GM08714 (cell line): ENCODE results near the gene INO80C.

Source experiments
- H3K4me3 ChIP-seq: fragments of 200-500 bp; sonication (Bioruptor generic); 2 replicates; pipeline ENCODE4 v1.5.1; 2014; ENCODE audit warnings: mild to moderate bottlenecking, low read length, inconsistent platforms
- ZNF274 ChIP-seq: IDR thresholded peaks from 2 replicates; pipeline ENCODE4 v1.6.1; 2012; ENCODE audit warnings: mild to moderate bottlenecking, low read depth, low read length

Gene INO80C, protein sequence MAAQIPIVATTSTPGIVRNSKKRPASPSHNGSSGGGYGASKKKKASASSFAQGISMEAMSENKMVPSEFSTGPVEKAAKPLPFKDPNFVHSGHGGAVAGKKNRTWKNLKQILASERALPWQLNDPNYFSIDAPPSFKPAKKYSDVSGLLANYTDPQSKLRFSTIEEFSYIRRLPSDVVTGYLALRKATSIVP

DNA sequence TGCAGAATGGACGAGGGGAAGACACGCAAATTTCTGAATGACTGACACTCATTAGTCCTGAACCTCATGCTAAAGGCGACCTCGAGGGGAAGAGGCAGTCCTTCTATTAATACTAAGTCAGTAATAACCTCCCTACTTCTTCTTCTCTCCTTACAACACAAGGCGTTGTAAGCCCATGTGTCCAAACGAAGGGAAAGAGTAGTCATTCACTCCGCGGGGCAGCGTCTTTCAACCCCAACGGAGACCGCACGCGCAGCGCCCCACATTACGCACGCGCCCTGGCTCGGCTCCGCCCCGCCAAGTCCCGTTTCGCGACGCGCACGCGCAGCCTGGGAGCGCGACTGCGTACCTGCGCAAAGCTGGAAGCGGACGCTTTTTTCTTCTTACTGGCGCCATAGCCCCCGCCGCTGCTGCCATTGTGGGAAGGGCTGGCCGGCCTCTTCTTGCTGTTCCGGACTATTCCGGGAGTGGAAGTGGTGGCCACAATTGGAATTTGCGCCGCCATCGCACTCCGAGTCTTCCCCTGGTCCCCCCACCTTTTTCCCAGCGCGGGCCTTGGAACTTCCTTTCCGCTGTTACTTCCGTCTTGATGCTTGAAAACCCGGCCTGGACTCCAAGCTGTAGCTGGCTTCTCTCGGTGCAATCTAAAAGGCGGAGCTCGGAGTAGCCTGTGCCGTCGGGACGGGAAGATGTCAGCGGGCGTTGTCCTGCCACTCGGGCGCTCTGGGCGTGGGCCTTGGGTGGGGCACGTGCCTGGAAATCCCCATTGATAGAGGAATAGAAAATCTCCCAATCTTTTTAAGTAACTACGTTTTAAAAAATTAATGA lies at the start of gene INO80C:
INO80C (minus strand) TSS at position 591 of the 828 bp plus-strand sequence; CDS start at position 505, 86 bp downstream.
- no peak for TF ChIP-seq ZNF274
- peak within 1 kb of the TSS; percentile 64 for H3K4me3 ChIP-seq

DNA sequence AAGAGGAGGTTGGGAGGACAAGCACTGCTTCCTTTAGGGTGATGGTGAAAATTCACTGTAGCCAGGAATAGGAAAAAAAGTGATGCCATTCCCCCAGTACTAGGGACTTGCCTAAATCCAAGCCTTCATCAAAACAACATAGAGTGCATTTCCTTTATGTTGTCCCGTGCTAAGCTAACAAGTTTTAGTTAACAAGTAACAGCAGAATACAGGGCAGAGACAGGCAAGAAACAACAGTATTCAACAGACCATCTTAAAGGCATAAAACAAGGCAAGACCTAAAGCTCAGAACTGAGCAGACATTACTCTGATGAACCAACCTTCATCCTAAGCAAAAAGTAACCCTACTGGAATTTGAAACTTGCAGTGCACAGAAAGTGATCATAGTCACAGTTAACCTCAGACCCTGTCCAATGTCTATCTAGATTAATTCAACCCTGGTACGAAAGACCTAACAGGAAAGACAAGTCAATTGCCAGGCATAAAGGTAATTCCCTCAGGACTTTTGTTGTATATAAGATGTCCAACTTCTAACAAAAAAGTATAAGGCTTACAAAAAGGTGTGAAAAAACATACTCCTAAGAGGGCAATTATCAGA lies 49.3 kb upstream of the INO80C start:
- no peak for TF ChIP-seq ZNF274
- no peak overlapping the region for H3K4me3 ChIP-seq

DNA sequence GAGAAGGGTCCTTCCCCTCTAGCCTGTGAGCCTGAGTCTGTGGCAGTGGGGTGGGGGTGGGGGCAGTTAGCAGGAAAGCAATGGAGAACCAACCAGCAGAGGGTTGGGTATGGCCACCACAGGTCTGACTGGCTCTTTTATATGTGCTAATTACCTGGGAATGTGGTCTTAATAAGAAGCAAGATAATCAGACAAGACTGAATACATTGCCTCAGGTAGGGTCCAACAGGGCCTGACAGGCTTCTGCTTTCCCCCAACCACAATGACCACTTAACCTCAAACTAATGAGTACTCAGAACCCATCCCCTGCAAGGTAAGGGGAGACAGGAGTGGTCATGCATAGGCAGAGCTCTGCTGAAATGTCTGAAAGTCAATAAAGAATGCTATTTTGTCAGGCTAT lies 44.6 kb upstream of the INO80C start:
- no peak overlapping the region for H3K4me3 ChIP-seq
- no peak for TF ChIP-seq ZNF274

DNA sequence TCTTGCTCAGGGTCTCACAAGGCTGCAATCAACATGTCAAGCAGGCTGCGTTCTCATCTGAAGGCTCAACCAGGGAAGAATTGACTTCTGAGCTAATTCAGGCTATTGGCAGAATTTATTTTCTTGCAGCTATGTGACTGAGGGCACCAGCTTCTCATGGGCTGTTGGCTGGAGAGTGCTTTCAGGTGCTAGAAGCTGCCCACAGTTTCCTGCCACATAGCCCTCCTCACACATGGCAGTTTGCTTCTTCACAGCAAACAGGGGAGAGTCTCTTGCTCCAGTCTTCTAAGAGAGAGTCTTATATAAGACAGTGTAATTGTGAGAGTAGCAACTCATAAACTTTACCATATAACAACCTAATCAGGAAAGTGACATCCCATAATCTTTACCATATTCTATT lies 37.5 kb upstream of the INO80C start:
- H3K4me3 ChIP-seq = no peak overlapping the region
- no peak for TF ChIP-seq ZNF274

DNA sequence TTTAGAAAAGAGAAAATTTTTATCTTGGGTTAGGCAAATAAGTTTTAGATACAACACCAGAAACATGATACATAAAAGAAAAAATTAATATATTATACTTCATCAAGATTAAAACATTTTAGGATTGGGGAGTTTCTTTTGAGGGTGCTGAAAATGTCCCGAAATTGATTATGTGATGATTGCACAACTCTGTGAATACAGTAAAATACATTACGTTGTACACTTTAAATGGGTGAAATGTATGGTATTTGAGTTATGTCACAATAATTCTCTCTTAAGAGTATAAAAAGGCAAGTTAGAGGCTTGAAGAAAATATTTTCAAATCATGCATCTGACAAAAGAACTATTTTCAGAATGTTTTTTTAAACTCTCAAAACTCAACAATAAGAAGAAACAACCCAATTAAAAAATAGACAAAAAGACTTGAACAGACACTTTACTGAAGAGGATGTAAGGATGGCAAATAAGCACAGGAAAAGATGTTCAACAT lies 36.2 kb upstream of the INO80C start:
- TF ChIP-seq ZNF274 = no peak

DNA sequence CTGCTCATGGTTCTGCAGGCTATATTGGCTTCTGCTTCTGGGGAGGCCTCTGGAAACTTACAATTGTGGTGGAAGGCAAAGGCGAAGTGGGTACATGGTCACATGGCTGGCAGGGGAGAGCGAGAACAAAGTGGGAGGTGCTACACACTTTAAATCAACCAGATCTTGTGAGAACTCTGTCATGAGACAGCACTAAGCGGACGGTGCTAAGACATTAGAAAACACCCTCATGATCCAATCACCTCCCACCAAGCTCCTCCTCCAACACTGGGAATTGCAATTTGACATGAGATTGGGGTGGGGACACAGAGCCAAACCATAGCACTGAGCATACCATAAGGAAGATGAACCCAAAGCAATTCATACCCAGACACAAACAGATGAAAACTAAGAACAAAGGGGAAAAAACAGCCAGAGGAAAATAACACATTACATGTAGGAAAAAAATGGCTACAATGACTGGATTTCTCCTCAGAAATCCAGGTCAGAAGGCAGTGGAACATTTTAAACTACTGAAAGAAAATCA lies 31.1 kb upstream of the INO80C start:
- H3K4me3 ChIP-seq = no peak overlapping the region
- TF ChIP-seq ZNF274 = no peak

More for the DNA sequence above, 36.2 kb upstream of the INO80C start:
- H3K4me3 ChIP-seq = no peak overlapping the region

DNA sequence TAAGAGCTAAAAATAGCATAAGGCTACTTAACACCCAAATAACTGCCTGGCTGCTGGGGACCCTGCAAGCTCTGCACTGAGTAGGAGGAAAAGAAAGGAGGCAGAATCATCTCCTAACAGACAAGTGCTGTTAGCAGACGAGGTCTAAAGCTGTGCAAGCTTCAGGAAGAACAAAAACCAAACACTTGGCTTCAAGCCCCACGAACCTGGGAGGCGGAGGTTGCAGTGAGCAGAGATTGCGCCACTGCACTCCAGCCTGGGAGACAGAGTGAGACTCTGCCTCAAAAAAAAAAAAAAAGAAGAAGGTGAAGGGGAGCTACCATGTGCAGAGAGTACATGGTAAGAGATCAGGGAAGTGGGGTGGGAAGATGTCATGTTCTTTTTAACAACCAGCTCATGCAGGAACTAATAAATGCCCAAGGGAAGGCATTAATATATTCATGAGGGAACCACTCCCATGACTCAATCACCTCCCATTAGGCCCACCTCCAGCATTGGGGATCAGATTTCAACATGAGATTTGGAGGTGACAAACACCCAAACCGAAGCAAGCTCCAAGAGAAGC lies 28.8 kb upstream of the INO80C start:
- H3K4me3 ChIP-seq = no peak overlapping the region
- TF ChIP-seq ZNF274 = no peak

DNA sequence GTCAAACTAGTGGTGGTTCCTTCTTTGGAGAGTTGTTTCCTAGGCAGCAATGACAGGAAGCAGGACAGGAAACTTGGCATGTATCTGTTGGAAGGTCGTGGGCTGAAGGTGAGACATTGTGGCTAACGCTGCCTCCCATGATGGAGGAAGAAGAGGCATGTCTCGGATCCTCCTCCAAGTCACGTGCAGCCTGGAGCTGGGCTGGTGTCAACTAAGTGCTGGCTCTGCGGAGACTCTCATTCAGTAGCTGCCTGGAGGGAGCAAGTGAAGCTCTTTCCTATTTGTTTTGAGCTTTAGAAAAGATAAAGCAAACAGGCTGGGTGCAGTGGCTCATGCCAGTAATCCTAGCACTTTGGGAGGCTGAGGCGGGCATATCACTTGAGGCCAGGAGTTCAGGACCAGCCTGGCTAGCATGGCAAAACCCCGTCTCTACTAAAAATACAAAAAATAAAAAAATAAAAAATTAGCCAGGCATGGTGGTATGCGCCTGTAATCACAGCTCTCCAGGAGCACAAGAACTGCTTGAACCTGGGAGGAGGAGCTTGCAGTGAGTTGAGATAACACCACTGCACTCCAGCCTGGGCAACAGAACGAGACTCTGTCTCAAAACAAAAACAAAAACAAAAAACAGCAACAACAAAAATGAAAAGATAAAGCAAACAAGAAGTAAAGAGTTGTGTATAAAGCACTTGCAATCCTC lies 28.2 kb upstream of the INO80C start:
- TF ChIP-seq ZNF274 = no peak
- H3K4me3 ChIP-seq = no peak overlapping the region

DNA sequence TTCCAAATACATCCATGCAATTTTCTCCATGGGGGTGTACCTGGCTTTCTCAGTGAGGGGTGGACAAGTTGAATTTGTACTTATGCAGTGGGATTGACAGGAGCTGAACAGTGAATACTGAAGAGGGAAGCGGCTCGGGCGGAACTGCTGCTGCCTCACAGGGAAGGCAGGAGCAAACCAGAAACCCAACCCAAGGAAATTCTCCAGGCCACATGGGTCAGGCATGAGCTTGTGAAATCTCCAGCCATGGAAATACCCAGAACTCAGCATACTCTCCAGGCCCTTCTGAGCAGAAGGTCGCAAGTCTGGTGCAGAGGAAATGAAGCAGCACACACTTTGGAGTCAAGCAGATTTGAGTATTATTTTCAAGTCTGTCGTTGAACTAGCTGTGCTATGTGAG lies 26.5 kb upstream of the INO80C start:
- TF ChIP-seq ZNF274 = no peak

DNA sequence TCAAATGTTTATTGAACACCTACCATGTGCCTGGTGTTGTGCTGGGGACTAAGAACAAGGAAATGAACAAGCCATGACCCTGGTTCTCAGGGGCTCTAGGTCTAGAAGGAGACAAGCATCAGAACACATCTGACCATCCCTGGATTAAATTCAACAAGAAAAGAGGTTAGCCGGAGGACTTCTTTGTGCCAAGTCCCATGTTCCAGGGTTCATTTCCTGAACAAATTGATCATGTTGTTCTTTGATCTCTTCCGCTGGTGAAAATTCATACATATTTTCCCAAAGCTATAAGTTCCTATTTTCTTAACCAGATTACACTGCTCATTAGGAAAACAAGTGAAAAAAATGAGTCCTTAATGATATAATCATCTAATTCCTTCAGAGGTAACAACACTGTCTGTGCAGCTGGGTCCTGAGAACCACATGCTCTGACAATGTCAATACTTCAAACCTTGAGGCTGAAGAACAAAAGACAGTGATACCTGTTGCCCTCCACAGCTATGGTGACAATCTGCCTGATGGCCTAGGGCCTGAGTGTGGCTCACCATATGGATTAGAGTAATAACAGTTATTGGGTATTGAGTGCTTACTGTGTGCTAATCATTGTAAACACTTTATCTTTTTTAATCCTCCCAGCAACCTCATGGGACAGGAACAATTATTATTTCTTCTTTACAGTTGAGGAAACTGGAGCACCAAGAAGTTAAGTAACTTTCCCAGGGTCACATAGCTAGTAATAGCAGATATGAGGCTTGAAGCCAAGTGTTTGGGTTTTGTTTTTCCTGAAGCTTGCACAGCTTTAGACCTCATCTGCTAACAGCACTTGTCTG lies 24.6 kb upstream of the INO80C start:
- no peak overlapping the region for H3K4me3 ChIP-seq
- TF ChIP-seq ZNF274 = no peak

More for the DNA sequence above, 26.5 kb upstream of the INO80C start:
- H3K4me3 ChIP-seq = no peak overlapping the region

DNA sequence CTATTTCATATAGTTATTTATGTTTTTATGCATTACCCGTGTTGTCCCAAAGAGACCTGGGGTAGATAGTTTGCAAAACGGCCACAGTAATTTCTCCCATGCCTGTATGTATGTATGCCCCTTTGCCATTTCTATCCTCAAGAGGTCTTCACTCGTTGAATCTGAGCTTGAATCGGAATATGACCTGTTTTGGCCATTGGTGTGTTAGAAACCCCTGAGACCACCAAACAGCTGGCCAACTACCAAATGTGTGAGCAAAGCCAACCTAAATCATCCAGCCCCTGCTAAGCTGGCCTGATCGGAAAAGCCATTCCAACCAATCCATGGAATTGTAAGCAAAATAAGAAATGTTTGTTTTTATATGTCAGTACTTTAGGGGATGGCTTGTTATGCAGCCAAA lies 23.4 kb upstream of the INO80C start:
- H3K4me3 ChIP-seq = no peak overlapping the region
- TF ChIP-seq ZNF274 = no peak

DNA sequence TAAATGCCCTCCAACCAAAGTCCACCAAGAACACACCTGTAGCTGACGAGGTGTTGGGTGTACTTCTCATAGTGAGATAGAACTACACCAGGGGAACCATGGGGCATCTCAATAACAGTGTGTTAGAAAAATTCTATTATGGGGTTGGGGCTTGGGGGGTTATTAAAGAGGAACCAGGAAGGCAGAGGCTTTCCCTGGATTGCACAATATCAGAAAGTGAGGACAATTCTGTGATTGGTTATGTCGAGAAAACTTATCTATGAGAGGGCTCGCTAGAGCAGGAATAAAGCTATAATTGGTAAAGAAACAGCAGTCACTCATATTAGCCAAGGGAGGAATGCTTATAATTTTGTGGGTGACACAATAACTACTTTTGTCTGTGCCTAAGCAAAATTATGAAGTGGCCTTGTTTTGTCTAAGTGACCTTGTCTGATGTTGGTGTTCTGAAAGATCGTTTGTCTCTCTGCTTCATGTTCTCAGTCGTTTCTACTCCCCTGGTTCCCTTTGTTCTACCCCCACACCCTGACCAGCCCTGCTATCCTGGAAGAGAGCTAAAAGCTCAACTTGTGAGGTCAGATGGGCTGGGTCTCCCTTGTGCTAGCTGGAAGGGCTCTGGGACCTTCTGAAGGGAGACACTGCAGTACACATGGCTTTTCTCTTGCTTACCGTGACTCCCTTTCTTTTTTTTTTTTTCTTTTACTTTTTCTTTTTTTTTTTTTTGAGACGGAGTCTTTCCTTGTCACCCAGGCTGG lies 21.6 kb upstream of the INO80C start:
- TF ChIP-seq ZNF274 = no peak

More for the DNA sequence above, 21.6 kb upstream of the INO80C start:
- no peak overlapping the region for H3K4me3 ChIP-seq
